ENCODE measurements around the gene FLCN. TPM values are rescaled to one million over a fixed set of nuclear protein-coding genes. Genes with fewer than 3 reads are reported as not detected.

The FLCN gene
- total RNA-seq, 2 experiments from 2014 or later = 37.0 to 37.4 TPM

- peak; percentile 73 for ATAC-seq
Observed at GRCh38 chr17:17206124-17206912, 30.6 kb downstream of the FLCN start, which contains the start of gene PLD6. TSS of gene PLD6 (minus strand) at chr17:17206333. CDS start at chr17:17206286, 47 bp downstream.

DNA sequence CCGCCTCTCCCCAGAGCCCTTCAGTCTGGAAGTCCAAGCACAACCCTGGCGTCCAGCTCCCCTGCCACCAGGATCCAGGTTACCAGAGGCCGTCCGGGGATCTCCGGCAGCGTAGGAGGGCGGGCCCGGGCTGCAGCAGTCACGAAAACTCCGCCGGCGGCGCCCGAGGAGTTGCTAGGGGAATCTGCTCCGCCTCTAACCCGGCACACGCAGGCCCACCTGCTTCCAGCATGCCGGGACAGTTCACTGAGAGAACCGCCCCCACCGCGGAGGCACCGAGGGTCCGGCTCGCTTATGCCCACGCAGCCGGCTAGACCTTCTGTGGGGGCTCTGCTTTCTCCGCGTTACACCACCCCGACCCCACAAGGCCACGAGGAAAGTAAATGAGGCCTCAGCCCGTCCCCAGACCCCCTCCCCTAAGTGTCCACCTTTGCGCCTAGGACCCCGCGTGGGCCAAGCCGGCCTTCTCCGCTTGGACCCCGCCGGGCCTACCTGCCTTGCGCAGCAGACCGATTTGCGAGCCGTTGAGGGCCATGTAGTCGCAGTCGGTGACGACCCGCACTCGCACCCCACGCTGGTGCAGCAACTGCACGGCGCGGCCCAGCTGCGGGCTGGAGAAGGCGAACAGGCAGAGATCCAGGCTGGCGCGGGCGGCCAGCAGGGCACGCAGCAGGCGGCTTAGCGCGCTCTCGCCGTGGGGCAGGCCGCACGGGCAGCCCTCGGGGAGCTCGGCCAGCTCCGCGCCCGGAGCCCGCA lies 31.4 kb downstream of the FLCN start:
- ATAC-seq (peak; percentile 71), DNase-seq (peak; percentile 75)
- peaks cover 33% of the 10 kb centered on the region for H3K4me1 Mint-ChIP-seq (ENCODE audit: low read depth)
- peaks cover 16% of the 10 kb centered on the region for H3K36me3 Mint-ChIP-seq (ENCODE audit: low read depth)
- no peaks in the 10 kb centered on the region for H3K27me3 Mint-ChIP-seq (ENCODE audit: low read depth)
- no peaks in the 10 kb centered on the region for H3K9me3 Mint-ChIP-seq (ENCODE audit: insufficient read depth)
- H3K27ac Mint-ChIP-seq = peak overlapping the region; percentile 92
- ChIA-PET POLR2A (interaction anchor here (0.6 to 1.0 kb wide), 2 partner anchors 30 to 107 kb away, joined by 4 read pairs; no protein-coding TSS in a partner anchor), CTCF (interaction anchor here (0.8 kb wide), 1 partner anchor 31 kb away, joined by 3 read pairs; the partner anchor contains the start of gene FLCN)
- peak overlapping the region; percentile 89 for H3K4me3 Mint-ChIP-seq

More at GRCh38 chr17:17206124-17206912, 30.6 kb downstream of the FLCN start, which contains the start of gene PLD6:
- Mint-ChIP-seq H3K4me1 (ENCODE audit: low read depth) (peaks cover 33% of the 10 kb centered on the region), H3K27ac (peak within 1 kb of the TSS; percentile 92), H3K9me3 (ENCODE audit: insufficient read depth) (no peaks in the 10 kb centered on the region), H3K36me3 (ENCODE audit: low read depth) (peaks cover 13% of the 10 kb centered on the region), H3K27me3 (ENCODE audit: low read depth) (no peaks in the 10 kb centered on the region), H3K4me3 (peak within 1 kb of the TSS; percentile 89)
- ChIA-PET CTCF (no interaction called here), POLR2A (interaction anchor here (1.0 kb wide), 1 partner anchor 31 kb away, joined by 4 read pairs; no protein-coding TSS in a partner anchor)
- peak; percentile 90 for DNase-seq

- no peaks in the 10 kb centered on the region for H3K9me3 Mint-ChIP-seq (ENCODE audit: insufficient read depth)
- ATAC-seq = no peak
- peak overlapping the region; percentile 57 for H3K27ac Mint-ChIP-seq
- H3K36me3 Mint-ChIP-seq (ENCODE audit: low read depth) = peaks cover 20% of the 10 kb centered on the region
- ChIA-PET POLR2A (interaction anchor here (0.6 to 1.2 kb wide), 4 partner anchors 20 to 108 kb away, joined by 3 to 4 read pairs (median 4); no protein-coding TSS in a partner anchor), CTCF (interaction anchor here (0.8 kb wide), 1 partner anchor 32 kb away, joined by 3 read pairs; the partner anchor contains the start of gene FLCN)
- peaks cover 33% of the 10 kb centered on the region for H3K4me1 Mint-ChIP-seq (ENCODE audit: low read depth)
- peak overlapping the region; percentile 89 for H3K4me3 Mint-ChIP-seq
- no peaks in the 10 kb centered on the region for H3K27me3 Mint-ChIP-seq (ENCODE audit: low read depth)
- no peak for DNase-seq
Observed at GRCh38 chr17:17204635-17205231, 32.2 kb downstream of the FLCN start.

GRCh38 chr17:17204041-17204591 lies 32.9 kb downstream of the FLCN start:
- CTCF ChIA-PET = no interaction called here
- Mint-ChIP-seq H3K4me1 (ENCODE audit: low read depth) (peaks cover 33% of the 10 kb centered on the region), H3K9me3 (ENCODE audit: insufficient read depth) (no peaks in the 10 kb centered on the region), H3K4me3 (peak overlapping the region; percentile 89), H3K27me3 (ENCODE audit: low read depth) (no peaks in the 10 kb centered on the region), H3K36me3 (ENCODE audit: low read depth) (peaks cover 20% of the 10 kb centered on the region), H3K27ac (peak overlapping the region; percentile 57)
- POLR2A ChIA-PET = interaction anchor here (0.7 to 1.2 kb wide), 4 partner anchors 20 to 25 kb away, joined by 3 to 4 read pairs (median 4); no protein-coding TSS in a partner anchor
- no peak for ATAC-seq
- DNase-seq = no peak

DNA sequence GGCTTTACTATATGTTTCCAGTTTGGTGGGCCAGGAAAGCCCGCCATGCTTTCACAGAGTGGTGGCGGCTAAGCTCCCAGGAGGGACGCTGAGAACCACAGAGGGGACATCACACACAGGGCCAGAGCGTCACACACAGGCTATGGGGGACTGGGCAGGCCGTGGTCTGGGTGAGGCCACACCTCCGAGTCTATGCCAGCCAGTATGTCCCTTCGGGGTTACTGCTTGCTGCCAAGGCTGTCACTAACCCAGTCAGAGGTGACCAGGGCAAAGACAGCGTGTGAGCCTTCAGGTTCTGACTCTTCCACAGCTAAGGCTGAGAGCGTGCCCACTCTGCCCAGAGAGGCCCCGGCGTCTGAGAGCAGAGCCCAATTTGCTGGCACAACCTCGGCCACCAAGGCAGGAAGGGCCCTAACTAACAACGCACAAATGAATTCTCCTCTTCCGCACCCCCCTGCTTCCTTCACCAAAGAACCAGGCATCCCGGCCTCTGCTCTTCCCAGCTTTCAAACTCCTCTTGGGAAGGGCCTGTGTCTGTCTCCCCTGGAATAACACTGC lies 33.7 kb downstream of the FLCN start:
- CTCF ChIA-PET = no interaction called here
- Mint-ChIP-seq H3K9me3 (ENCODE audit: insufficient read depth) (no peaks in the 10 kb centered on the region), H3K4me1 (ENCODE audit: low read depth) (peaks cover 33% of the 10 kb centered on the region), H3K27ac (peak overlapping the region; percentile 52), H3K4me3 (no peak overlapping the region), H3K36me3 (ENCODE audit: low read depth) (peaks cover 20% of the 10 kb centered on the region), H3K27me3 (ENCODE audit: low read depth) (no peaks in the 10 kb centered on the region)
- ATAC-seq (no peak), DNase-seq (no peak)
- POLR2A ChIA-PET = interaction anchor here (0.7 kb wide), 1 partner anchor 26 kb away, joined by 4 read pairs; no protein-coding TSS in a partner anchor

DNA sequence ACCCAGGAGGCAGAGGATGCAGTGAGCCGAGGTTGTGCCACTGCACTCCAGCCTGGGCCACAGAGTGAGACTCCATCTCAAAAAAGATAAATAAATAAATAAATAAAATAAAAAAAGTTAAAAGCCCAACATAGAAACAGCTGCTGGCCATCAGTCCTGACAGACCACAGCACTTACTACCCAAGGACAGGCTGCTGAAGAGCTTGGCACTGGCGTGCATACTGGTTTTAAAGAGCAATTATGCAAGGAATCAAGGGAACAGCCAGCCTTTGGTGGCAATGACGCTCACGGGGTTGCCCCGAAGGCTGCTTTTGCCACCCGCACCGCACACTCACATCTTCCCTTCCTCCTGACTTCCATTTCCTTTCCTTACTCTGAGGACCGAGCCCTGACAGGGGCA lies 35.1 kb downstream of the FLCN start:
- POLR2A ChIA-PET = no interaction called here
- CTCF ChIA-PET = no interaction called here
- Mint-ChIP-seq H3K27ac (no peak overlapping the region), H3K27me3 (ENCODE audit: low read depth) (no peaks in the 10 kb centered on the region), H3K4me3 (no peak overlapping the region), H3K36me3 (ENCODE audit: low read depth) (peaks cover 20% of the 10 kb centered on the region), H3K4me1 (ENCODE audit: low read depth) (peaks cover 31% of the 10 kb centered on the region), H3K9me3 (ENCODE audit: insufficient read depth) (no peaks in the 10 kb centered on the region)
- ATAC-seq (no peak), DNase-seq (no peak)

DNA sequence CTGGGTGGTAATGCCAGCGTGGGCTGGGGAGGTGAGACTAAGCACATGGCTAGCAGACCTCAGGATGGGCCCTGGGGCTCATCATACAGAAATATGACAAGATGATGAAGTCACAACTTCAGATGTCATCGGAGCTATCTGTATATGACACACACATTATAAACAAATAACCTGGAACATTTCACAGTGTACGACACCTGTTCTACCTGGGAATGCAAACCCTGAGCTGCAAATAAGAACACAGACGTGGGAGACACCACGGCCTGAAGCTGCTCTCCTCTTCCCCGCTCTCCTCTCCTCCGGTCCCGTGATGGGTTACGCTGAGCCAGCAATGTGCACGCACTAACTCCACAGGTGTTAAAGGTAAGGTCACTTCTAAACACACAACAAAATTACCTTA lies 35.7 kb downstream of the FLCN start:
- no peak overlapping the region for H3K4me3 Mint-ChIP-seq
- H3K4me1 Mint-ChIP-seq (ENCODE audit: low read depth) = peaks cover 25% of the 10 kb centered on the region
- ATAC-seq = no peak
- ChIA-PET CTCF (no interaction called here), POLR2A (interaction anchor here (1.6 kb wide), 1 partner anchor 21 kb away, joined by 4 read pairs; no protein-coding TSS in a partner anchor)
- no peak for DNase-seq
- H3K27me3 Mint-ChIP-seq (ENCODE audit: low read depth) = no peaks in the 10 kb centered on the region
- H3K27ac Mint-ChIP-seq = no peak overlapping the region
- no peaks in the 10 kb centered on the region for H3K9me3 Mint-ChIP-seq (ENCODE audit: insufficient read depth)
- peaks cover 20% of the 10 kb centered on the region for H3K36me3 Mint-ChIP-seq (ENCODE audit: low read depth)

GRCh38 chr17:17200831-17201230 lies 36.1 kb downstream of the FLCN start:
- DNase-seq = no peak
- peaks cover 20% of the 10 kb centered on the region for H3K36me3 Mint-ChIP-seq (ENCODE audit: low read depth)
- no peaks in the 10 kb centered on the region for H3K9me3 Mint-ChIP-seq (ENCODE audit: insufficient read depth)
- H3K4me3 Mint-ChIP-seq = no peak overlapping the region
- H3K27me3 Mint-ChIP-seq (ENCODE audit: low read depth) = no peaks in the 10 kb centered on the region
- peaks cover 25% of the 10 kb centered on the region for H3K4me1 Mint-ChIP-seq (ENCODE audit: low read depth)
- CTCF ChIA-PET = interaction anchor here (2.2 kb wide), 1 partner anchor 11 kb away, joined by 6 read pairs; no protein-coding TSS in a partner anchor
- no peak overlapping the region for H3K27ac Mint-ChIP-seq
- no peak for ATAC-seq
- POLR2A ChIA-PET = interaction anchor here (1.6 kb wide), 1 partner anchor 21 kb away, joined by 4 read pairs; no protein-coding TSS in a partner anchor

GRCh38 chr17:17200311-17200710 lies 36.7 kb downstream of the FLCN start:
- Mint-ChIP-seq H3K4me1 (ENCODE audit: low read depth) (peaks cover 21% of the 10 kb centered on the region), H3K27me3 (ENCODE audit: low read depth) (no peaks in the 10 kb centered on the region), H3K9me3 (ENCODE audit: insufficient read depth) (no peaks in the 10 kb centered on the region), H3K4me3 (no peak overlapping the region), H3K27ac (no peak overlapping the region), H3K36me3 (ENCODE audit: low read depth) (peaks cover 22% of the 10 kb centered on the region)
- CTCF ChIA-PET = interaction anchor here (2.2 kb wide), 1 partner anchor 11 kb away, joined by 6 read pairs; no protein-coding TSS in a partner anchor
- POLR2A ChIA-PET = interaction anchor here (1.6 kb wide), 1 partner anchor 20 kb away, joined by 4 read pairs; no protein-coding TSS in a partner anchor
- no peak for ATAC-seq
- DNase-seq = no peak

- POLR2A ChIA-PET = interaction anchor here (0.7 kb wide), 1 partner anchor 75 kb away, joined by 3 read pairs; no protein-coding TSS in a partner anchor
- H3K27ac Mint-ChIP-seq = no peak overlapping the region
- CTCF ChIA-PET = no interaction called here
Observed at GRCh38 chr17:17198281-17198680, 38.7 kb downstream of the FLCN start.

More at GRCh38 chr17:17198281-17198680, 38.7 kb downstream of the FLCN start:
- no peak for ATAC-seq
- peaks cover 14% of the 10 kb centered on the region for H3K36me3 Mint-ChIP-seq (ENCODE audit: low read depth)
- H3K9me3 Mint-ChIP-seq (ENCODE audit: insufficient read depth) = no peaks in the 10 kb centered on the region
- no peaks in the 10 kb centered on the region for H3K27me3 Mint-ChIP-seq (ENCODE audit: low read depth)
- DNase-seq = no peak
- H3K4me3 Mint-ChIP-seq = no peak overlapping the region
- H3K4me1 Mint-ChIP-seq (ENCODE audit: low read depth) = peaks cover 2% of the 10 kb centered on the region

Measured in activated CD8-positive, alpha-beta T cell treated with anti-CD3 and anti-CD28 coated beads, Interleukin-2, amount 10 ng/mL, durations not matched to agents 7 days and 5 days (primary cell).